Measurements from ENCODE around the gene TCIRG1. TPM values are rescaled to one million over a fixed set of nuclear protein-coding genes. Genes with fewer than 3 reads are reported as not detected.
"Not testable (repeated sequence)": the region's sequence is repeated elsewhere in the genome, so short reads cannot be mapped to it uniquely, and the experiment has no call there.

The TCIRG1 gene
- total RNA-seq = 10 to 100 TPM; 39.4 to 97.1 (median 69.3) TPM
- long read RNA-seq, partial matches to known transcripts = 0 of 2 reads
- long read RNA-seq, other reads (novel, unspliced or antisense) = 2 of 2 reads

GRCh38 chr11:68038718-68039525 lies at the start of gene TCIRG1:
TSS of gene TCIRG1 (plus strand) at chr11:68039025. CDS start at chr11:68041272, 2,247 bp downstream.
- peaks cover 0 to 39% (median 15%) of the 10 kb centered on the region in 4 donors for H3K4me1 ChIP-seq
- H3K27ac ChIP-seq = peak within 1 kb of the TSS; percentile 81 to 97 (median 94)
- H3K4me3 ChIP-seq = peak within 1 kb of the TSS; percentile 73 to 91 (median 75)
- DNase-seq = peak; percentile 93 to 94 (median 93)
- 8% methylated on average over 16 of the region's 51 CpGs for WGBS (ENCODE audit: insufficient coverage, low coverage, low lambda C conversion rate, missing lambda C conversion rate)
- H3K36me3 ChIP-seq = peaks cover 0 to 5% (median 2%) of the 10 kb centered on the region in 4 donors
- TF ChIP-seq CTCF (IDR thresholded peaks at IDR 0.05) = no peak
- peak; percentile 99 for TF ChIP-seq POLR2A (IDR thresholded peaks at IDR 0.05)
- no peaks in the 10 kb centered on the region for H3K9me3 ChIP-seq
- no peaks in the 10 kb centered on the region for H3K27me3 ChIP-seq
- peak; percentile 74 to 85 (median 80) for ATAC-seq
- intact Hi-C loops (cut with DNase I) = no loop called here

- no CpG with 5 or more reads among the region's 58 CpGs for WGBS (ENCODE audit: insufficient coverage, low coverage, low lambda C conversion rate, missing lambda C conversion rate)
- H3K9me3 ChIP-seq; H3K27me3 ChIP-seq; intact Hi-C loops (cut with DNase I); H3K36me3 ChIP-seq; H3K4me1 ChIP-seq; H3K4me3 ChIP-seq; H3K27ac ChIP-seq: not testable (repeated sequence)
- ATAC-seq (peak; percentile 45 to 54 (median 46)), DNase-seq (peak in 2 of 3 donors; percentile 38 to 66)
Measured at GRCh38 chr11:67990546-67991346, 48.1 kb upstream of the TCIRG1 start.

GRCh38 chr11:67991347-67992121 lies 47.3 kb upstream of the TCIRG1 start:
- H3K9me3 ChIP-seq; H3K36me3 ChIP-seq; H3K4me3 ChIP-seq; H3K27ac ChIP-seq; ATAC-seq; DNase-seq; intact Hi-C loops (cut with DNase I); H3K27me3 ChIP-seq; H3K4me1 ChIP-seq: not testable (repeated sequence)
- 40% methylated on average over 17 of the region's 70 CpGs for WGBS (ENCODE audit: insufficient coverage, low coverage, low lambda C conversion rate, missing lambda C conversion rate)

- H3K4me1 ChIP-seq; DNase-seq; H3K9me3 ChIP-seq; H3K36me3 ChIP-seq; H3K27me3 ChIP-seq; ATAC-seq; intact Hi-C loops (cut with DNase I); H3K4me3 ChIP-seq; H3K27ac ChIP-seq: not testable (repeated sequence)
- peak; percentile 28 to 55 (median 53) for TF ChIP-seq CTCF (IDR thresholded peaks at IDR 0.05)
- WGBS (ENCODE audit: insufficient coverage, low coverage, low lambda C conversion rate, missing lambda C conversion rate) = no CpG with 5 or more reads among the region's 12 CpGs
Measured at GRCh38 chr11:67993821-67994220, 45.0 kb upstream of the TCIRG1 start.

GRCh38 chr11:67994387-67994786 lies 44.4 kb upstream of the TCIRG1 start:
- 82% methylated on average over 2 of the region's 5 CpGs for WGBS (ENCODE audit: insufficient coverage, low coverage, low lambda C conversion rate, missing lambda C conversion rate)
- H3K27me3 ChIP-seq; intact Hi-C loops (cut with DNase I); H3K36me3 ChIP-seq; H3K9me3 ChIP-seq; H3K4me1 ChIP-seq; ATAC-seq; H3K27ac ChIP-seq; H3K4me3 ChIP-seq; DNase-seq: not testable (repeated sequence)

- H3K9me3 ChIP-seq; H3K27me3 ChIP-seq; H3K4me1 ChIP-seq; H3K36me3 ChIP-seq; DNase-seq; H3K27ac ChIP-seq; intact Hi-C loops (cut with DNase I); H3K4me3 ChIP-seq; ATAC-seq: not testable (repeated sequence)
- WGBS (ENCODE audit: insufficient coverage, low coverage, low lambda C conversion rate, missing lambda C conversion rate) = 100% methylated on average over 1 of the region's 3 CpGs
Measured at GRCh38 chr11:67995129-67995528, 43.7 kb upstream of the TCIRG1 start.

GRCh38 chr11:67995579-67995978 lies 43.2 kb upstream of the TCIRG1 start:
- H3K4me1 ChIP-seq; intact Hi-C loops (cut with DNase I); H3K27ac ChIP-seq; H3K4me3 ChIP-seq; ATAC-seq; H3K27me3 ChIP-seq; H3K9me3 ChIP-seq; H3K36me3 ChIP-seq; DNase-seq: not testable (repeated sequence)
- no CpG with 5 or more reads among the region's 14 CpGs for WGBS (ENCODE audit: insufficient coverage, low coverage, low lambda C conversion rate, missing lambda C conversion rate)
